ENCODE results near the gene CNPY3. TPM values are rescaled to one million over a fixed set of nuclear protein-coding genes. Genes with fewer than 3 reads are reported as not detected.

The CNPY3 gene
- total RNA-seq, 1 donor from 2014 or later, result 41.0 TPM

DNA sequence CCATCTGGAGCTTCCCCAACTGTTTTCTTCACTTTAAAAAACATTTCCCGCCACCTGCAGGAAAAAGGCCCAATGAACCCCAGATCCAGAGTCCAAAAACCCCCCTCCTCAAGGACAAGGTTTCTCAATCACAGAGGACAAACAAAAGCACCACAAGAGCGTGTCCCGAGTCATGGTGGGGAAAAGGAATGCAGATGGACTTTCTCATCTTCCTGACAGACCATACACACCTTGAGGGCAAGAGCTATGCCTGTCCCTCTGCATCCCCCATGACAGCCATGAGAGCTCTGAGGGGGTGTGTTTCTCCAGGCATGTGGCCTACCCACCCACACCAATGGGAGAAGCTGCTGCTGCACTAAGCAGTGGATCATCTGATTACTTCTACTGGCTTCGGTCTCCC, 40.7 kb downstream of the CNPY3 start:
- no peaks in the 10 kb centered on the region for H3K9me3 Mint-ChIP-seq (ENCODE audit: low read depth)
- H3K27ac Mint-ChIP-seq (ENCODE audit: unreplicated experiment), result no peak overlapping the region
- peaks cover 11% of the 10 kb centered on the region for H3K36me3 Mint-ChIP-seq (ENCODE audit: low read depth)
- H3K4me3 Mint-ChIP-seq (ENCODE audit: unreplicated experiment), result no peak overlapping the region
- no peaks in the 10 kb centered on the region for H3K27me3 Mint-ChIP-seq (ENCODE audit: low read depth)
- peaks cover 9% of the 10 kb centered on the region for H3K4me1 Mint-ChIP-seq (ENCODE audit: low read depth)
- TF ChIP-seq, protein P1, sequence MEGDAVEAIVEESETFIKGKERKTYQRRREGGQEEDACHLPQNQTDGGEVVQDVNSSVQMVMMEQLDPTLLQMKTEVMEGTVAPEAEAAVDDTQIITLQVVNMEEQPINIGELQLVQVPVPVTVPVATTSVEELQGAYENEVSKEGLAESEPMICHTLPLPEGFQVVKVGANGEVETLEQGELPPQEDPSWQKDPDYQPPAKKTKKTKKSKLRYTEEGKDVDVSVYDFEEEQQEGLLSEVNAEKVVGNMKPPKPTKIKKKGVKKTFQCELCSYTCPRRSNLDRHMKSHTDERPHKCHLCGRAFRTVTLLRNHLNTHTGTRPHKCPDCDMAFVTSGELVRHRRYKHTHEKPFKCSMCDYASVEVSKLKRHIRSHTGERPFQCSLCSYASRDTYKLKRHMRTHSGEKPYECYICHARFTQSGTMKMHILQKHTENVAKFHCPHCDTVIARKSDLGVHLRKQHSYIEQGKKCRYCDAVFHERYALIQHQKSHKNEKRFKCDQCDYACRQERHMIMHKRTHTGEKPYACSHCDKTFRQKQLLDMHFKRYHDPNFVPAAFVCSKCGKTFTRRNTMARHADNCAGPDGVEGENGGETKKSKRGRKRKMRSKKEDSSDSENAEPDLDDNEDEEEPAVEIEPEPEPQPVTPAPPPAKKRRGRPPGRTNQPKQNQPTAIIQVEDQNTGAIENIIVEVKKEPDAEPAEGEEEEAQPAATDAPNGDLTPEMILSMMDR (IDR thresholded peaks at IDR 0.05), result no peak
- DNase-seq (ENCODE audit: low spot score), result no peak

DNA sequence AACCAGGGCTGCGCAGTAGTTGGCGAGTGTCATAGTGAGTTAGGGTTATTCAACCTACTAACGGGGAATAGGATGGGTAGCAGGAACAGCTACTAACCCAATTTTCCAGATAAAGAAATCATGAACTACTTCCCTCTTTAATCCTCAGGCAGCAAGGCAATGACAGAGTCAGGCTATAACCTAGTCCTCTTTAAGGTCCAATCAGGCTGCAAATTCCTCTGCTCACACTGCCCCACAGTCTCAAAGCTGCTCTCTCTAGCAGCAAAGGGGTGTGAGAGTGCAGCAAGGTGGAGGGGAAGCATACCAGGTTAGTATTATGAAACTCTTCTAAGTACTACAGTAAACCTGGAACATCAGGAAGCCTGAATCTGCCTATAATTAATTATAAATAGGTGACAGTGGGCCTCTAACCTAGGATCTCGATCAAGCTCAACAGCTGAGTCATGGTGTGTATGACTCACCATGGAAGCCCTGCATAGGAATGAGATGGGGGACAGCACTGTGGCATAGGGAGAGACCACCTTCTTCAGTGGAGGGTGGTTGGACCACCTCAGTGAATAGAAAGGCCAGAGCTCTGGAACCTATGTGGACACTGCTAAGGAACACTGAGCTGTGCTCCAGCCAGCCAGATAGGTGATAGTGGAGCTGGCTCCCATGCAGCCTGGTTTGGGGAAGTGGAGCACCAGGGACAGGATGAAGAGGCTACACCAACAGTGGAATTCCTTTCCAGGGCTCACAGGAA, 41.8 kb downstream of the CNPY3 start:
- DNase-seq (ENCODE audit: low spot score), result no peak
- no peaks in the 10 kb centered on the region for H3K27me3 Mint-ChIP-seq (ENCODE audit: low read depth)
- TF ChIP-seq, protein P1 (IDR thresholded peaks at IDR 0.05), result no peak
- peak overlapping the region; percentile 22 for H3K27ac Mint-ChIP-seq (ENCODE audit: unreplicated experiment)
- H3K4me3 Mint-ChIP-seq (ENCODE audit: unreplicated experiment), result no peak overlapping the region
- peaks cover 11% of the 10 kb centered on the region for H3K36me3 Mint-ChIP-seq (ENCODE audit: low read depth)
- no peaks in the 10 kb centered on the region for H3K9me3 Mint-ChIP-seq (ENCODE audit: low read depth)
- H3K4me1 Mint-ChIP-seq (ENCODE audit: low read depth), result peaks cover 9% of the 10 kb centered on the region

DNA sequence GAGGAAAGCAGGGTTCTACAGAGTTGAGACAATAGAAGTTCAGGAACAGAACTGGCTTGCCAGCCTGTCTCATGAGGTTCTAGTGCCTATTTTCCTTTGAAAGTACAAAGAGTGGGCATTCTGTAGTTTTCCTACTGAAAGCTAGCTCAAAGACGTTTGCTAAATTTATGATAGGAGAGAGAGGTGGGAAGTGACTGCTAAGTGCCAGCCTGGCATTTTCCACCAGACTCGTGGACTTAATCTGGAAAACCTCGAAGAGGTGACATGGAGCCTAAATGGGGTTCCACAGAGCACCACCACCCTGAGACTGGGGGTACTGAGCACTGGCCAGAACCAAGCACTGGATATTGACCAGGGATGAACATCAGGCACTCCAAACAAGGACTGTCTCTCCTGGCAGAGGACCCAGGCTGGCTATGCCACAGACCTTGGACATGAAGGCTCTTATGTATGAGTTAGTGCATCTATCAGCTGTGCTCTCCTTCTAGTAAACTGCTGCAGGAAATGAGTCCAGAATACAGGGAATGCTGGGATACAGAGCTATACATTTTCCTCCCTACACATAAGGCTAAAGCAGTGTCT, 42.6 kb downstream of the CNPY3 start:
- DNase-seq (ENCODE audit: low spot score), result no peak
- no peaks in the 10 kb centered on the region for H3K9me3 Mint-ChIP-seq (ENCODE audit: low read depth)
- TF ChIP-seq, protein P1 (IDR thresholded peaks at IDR 0.05), result no peak
- peaks cover 9% of the 10 kb centered on the region for H3K36me3 Mint-ChIP-seq (ENCODE audit: low read depth)
- H3K4me3 Mint-ChIP-seq (ENCODE audit: unreplicated experiment), result no peak overlapping the region
- H3K4me1 Mint-ChIP-seq (ENCODE audit: low read depth), result peaks cover 12% of the 10 kb centered on the region
- no peak overlapping the region for H3K27ac Mint-ChIP-seq (ENCODE audit: unreplicated experiment)
- H3K27me3 Mint-ChIP-seq (ENCODE audit: low read depth), result no peaks in the 10 kb centered on the region

DNA sequence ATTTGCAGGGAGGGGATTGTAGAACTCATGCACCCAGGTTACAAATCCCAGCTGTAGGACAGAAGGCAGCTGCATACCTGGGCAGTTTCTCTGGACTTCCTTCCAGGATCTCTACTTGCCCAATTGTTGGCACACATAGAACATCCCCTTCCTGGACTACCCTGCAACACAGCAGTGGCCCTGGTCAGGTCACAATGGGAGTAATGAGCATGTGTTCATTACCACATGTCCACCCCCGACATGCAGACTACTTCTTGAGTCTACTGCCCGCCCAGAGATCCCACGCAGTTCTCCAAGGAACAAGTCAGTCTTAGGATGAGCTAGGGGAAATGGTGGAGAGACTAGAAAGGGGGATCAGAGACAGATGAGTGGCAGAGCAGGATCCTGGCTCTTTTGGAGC, 44.6 kb downstream of the CNPY3 start:
- H3K27me3 Mint-ChIP-seq (ENCODE audit: low read depth), result no peaks in the 10 kb centered on the region

DNA sequence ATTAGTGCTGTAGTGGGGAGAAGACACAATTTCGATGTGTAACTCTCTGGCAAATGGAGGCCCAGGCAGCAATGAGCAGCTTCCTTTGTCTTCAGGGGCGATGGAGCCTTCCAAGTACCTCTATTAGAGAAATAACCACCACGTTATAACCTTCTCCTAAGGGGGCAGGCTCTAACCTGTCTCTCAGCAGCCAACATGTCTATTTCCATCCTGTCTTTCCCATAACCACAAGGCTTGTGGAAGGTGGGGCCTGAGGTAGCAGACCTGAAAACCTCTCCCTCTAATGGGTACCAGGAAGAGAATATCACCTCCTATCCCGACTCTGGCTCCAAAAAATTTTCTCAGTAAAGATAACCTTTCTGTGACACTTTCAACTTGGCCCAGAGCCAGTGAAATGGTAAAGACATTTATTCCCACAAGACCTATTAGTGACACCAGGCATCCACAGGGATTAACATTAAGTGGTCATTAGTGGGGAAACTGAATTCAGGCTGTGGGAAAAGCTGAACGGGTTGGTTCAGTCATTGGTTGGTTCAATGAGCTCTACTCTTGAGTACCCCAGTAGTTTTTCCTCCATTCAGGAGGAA, 45.7 kb downstream of the CNPY3 start:
- DNase-seq (ENCODE audit: low spot score), result no peak
- H3K36me3 Mint-ChIP-seq (ENCODE audit: low read depth), result peaks cover 5% of the 10 kb centered on the region
- no peaks in the 10 kb centered on the region for H3K9me3 Mint-ChIP-seq (ENCODE audit: low read depth)
- TF ChIP-seq, protein P1 (IDR thresholded peaks at IDR 0.05), result no peak
- no peak overlapping the region for H3K27ac Mint-ChIP-seq (ENCODE audit: unreplicated experiment)
- no peaks in the 10 kb centered on the region for H3K27me3 Mint-ChIP-seq (ENCODE audit: low read depth)
- peaks cover 34% of the 10 kb centered on the region for H3K4me1 Mint-ChIP-seq (ENCODE audit: low read depth)
- no peak overlapping the region for H3K4me3 Mint-ChIP-seq (ENCODE audit: unreplicated experiment)

More for the DNA sequence above, 44.6 kb downstream of the CNPY3 start:
- no peak overlapping the region for H3K27ac Mint-ChIP-seq (ENCODE audit: unreplicated experiment)
- H3K9me3 Mint-ChIP-seq (ENCODE audit: low read depth), result no peaks in the 10 kb centered on the region
- no peak overlapping the region for H3K4me3 Mint-ChIP-seq (ENCODE audit: unreplicated experiment)
- TF ChIP-seq, protein P1 (IDR thresholded peaks at IDR 0.05), result no peak
- DNase-seq (ENCODE audit: low spot score), result no peak
- H3K36me3 Mint-ChIP-seq (ENCODE audit: low read depth), result peaks cover 5% of the 10 kb centered on the region
- H3K4me1 Mint-ChIP-seq (ENCODE audit: low read depth), result peaks cover 24% of the 10 kb centered on the region

Data from chondrocyte (in vitro differentiated cells).